ENCODE data around the gene ZFAND3.
"Not testable (repeated sequence)": the region's sequence is repeated elsewhere in the genome, so short reads cannot be mapped to it uniquely, and the experiment has no call there.

ZFAND3 gene

GRCh38 chr6:38015341-38015740 lies 195.8 kb downstream of the ZFAND3 start:
- DNase-seq = no peak

- DNase-seq = no peak
Measured at GRCh38 chr6:38016824-38017223, 197.3 kb downstream of the ZFAND3 start.

GRCh38 chr6:38018755-38019165 lies 199.2 kb downstream of the ZFAND3 start:
- no peak for DNase-seq

- DNase-seq = no peak
Measured at GRCh38 chr6:38020593-38020992, 201.1 kb downstream of the ZFAND3 start.

GRCh38 chr6:38021029-38021428 lies 201.5 kb downstream of the ZFAND3 start:
- DNase-seq = no peak

GRCh38 chr6:38021571-38021970 lies 202.0 kb downstream of the ZFAND3 start:
- DNase-seq = no peak

- DNase-seq = no peak
Measured at GRCh38 chr6:38022688-38023087, 203.2 kb downstream of the ZFAND3 start.

- no peak for DNase-seq
Measured at GRCh38 chr6:38024908-38025307, 205.4 kb downstream of the ZFAND3 start.

- no peak for DNase-seq
Measured at GRCh38 chr6:38025451-38025850, 205.9 kb downstream of the ZFAND3 start.

- DNase-seq = no peak
Measured at GRCh38 chr6:38027685-38028373, 208.3 kb downstream of the ZFAND3 start.

GRCh38 chr6:38030380-38030779 lies 210.9 kb downstream of the ZFAND3 start:
- no peak for DNase-seq

GRCh38 chr6:38032797-38033196 lies 213.3 kb downstream of the ZFAND3 start:
- no peak for DNase-seq

- DNase-seq = no peak
Measured at GRCh38 chr6:38033442-38033982, 214.0 kb downstream of the ZFAND3 start.

- DNase-seq = no peak
Measured at GRCh38 chr6:38034274-38034914, 214.9 kb downstream of the ZFAND3 start.

GRCh38 chr6:38035478-38035877 lies 216.0 kb downstream of the ZFAND3 start:
- DNase-seq = no peak

- DNase-seq = no peak
Measured at GRCh38 chr6:38039502-38039901, 220.0 kb downstream of the ZFAND3 start.

- no peak for DNase-seq
Measured at GRCh38 chr6:38040254-38040653, 220.7 kb downstream of the ZFAND3 start.

- no peak for DNase-seq
Measured at GRCh38 chr6:38043259-38043753, 223.8 kb downstream of the ZFAND3 start.

- DNase-seq = no peak
Measured at GRCh38 chr6:38045701-38046305, 226.3 kb downstream of the ZFAND3 start.

- no peak for DNase-seq
Measured at GRCh38 chr6:38047562-38047961, 228.0 kb downstream of the ZFAND3 start.

- not testable (repeated sequence) for DNase-seq
Measured at GRCh38 chr6:38049861-38050397, 230.4 kb downstream of the ZFAND3 start.

GRCh38 chr6:38051819-38052434 lies 232.4 kb downstream of the ZFAND3 start:
- DNase-seq = no peak
